Fibroblast of skin of back (primary cell): ENCODE measurements around the gene VPS25.

ENCODE experiments used
- DNase-seq: peaks from one replicate; pipeline ENCODE4 v3.0.0-alpha.2; 2013

VPS25 gene

DNA sequence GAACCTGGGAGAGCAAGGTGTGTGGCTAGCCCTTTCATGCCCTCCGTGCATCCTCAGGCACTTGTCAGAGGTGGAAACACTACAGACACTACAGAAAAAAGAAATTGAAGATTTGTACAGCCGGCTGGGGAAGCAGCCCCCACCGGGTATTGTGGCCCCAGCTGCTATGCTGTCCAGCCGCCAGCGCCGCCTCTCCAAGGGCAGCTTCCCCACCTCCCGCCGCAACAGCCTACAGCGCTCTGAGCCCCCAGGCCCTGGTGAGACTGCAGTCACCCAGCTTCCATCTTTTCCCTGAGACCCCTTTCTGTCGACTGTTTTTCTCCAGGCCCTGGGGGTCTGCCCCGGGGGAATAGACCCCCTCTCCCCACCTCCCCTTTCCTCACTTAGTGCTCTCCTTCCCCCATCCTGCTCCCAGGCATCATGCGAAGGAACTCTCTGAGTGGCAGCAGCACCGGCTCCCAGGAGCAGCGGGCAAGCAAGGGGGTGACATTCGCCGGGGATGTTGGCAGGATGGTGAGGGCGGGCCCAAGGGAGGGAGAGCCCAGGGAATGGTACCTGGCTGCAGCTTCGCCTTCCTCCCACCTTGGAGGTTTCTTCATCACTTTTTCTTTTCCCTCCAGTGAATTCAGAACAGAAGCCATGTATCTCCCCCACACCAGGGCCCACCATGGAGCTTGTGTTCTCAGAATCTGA lies 23.0 kb downstream of the VPS25 start:
- no peak for DNase-seq

GRCh38 chr17:42797067-42798007 lies 24.1 kb downstream of the VPS25 start:
- no peak for DNase-seq

DNA sequence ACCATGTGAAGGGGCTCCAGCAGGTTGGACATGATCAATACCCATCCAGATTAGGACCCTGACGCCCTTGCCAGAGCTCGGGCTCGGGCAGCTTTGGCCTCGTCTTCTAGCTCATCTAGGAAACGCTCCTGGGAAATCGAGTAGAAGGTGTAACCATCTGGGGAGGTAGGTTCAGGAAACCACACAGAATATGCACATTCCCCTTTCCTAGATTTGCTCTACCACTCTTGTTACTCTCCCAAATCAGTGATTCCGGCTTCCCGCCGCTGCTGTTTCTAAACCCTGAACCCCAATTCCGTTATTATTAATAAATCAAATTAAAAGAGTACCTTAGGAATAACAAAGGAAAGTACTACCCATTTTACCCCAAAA lies 24.7 kb downstream of the VPS25 start:
- DNase-seq: no peak

GRCh38 chr17:42798383-42799380 lies 25.4 kb downstream of the VPS25 start, which contains the start of the genes CNTD1 and COA3:
Gene CNTD1, plus strand, starts transcription at chr17:42798861. Its CDS starts 207 bp downstream, at chr17:42799068.
Gene COA3, minus strand, starts transcription at chr17:42798704. Its CDS starts 23 bp downstream, at chr17:42798681.
- peak; percentile 90 for DNase-seq

GRCh38 chr17:42803074-42803883 lies 30.0 kb downstream of the VPS25 start:
- DNase-seq: no peak

DNA sequence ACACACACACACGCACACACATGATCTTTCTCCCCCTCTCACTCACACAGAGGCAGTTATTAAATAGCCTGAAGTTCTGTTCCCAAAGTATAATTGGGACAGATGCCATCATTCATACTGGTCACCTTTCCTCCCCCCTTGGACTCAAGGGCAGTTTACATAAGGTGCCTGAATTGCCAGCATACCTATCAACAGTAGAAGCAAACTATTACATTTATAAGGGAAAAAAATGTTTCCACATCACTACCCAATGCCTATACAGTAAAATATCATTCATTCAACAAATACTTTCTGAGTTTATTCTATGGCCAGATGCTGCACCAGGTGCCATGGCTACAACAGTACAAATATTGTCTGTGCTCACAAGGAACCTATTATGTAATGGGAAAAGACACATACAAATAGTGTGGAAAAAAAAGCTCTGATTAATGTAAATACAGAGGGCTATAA lies 31.7 kb downstream of the VPS25 start:
- no peak for DNase-seq

DNA sequence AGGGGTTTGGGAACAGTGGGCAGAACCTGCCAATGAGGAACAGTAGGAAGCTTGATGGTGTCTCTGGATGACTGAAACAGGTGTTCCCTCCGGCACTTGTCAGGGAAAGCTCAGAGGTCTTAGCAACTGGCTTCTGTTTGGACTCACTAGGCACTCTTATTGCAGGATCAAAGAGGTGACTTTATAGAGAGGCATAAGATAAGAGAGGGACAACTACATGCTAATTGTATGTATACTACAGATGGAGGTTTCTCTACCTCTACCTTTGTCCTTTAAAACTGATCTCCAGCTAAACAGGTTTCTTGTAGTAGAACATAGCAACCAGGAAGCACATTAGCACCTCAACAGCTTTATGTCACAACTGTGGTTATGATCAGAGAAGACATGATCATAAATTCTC lies 33.0 kb downstream of the VPS25 start:
- no peak for DNase-seq

- DNase-seq: no peak
Observed at GRCh38 chr17:42809250-42809649, 36.0 kb downstream of the VPS25 start.

DNA sequence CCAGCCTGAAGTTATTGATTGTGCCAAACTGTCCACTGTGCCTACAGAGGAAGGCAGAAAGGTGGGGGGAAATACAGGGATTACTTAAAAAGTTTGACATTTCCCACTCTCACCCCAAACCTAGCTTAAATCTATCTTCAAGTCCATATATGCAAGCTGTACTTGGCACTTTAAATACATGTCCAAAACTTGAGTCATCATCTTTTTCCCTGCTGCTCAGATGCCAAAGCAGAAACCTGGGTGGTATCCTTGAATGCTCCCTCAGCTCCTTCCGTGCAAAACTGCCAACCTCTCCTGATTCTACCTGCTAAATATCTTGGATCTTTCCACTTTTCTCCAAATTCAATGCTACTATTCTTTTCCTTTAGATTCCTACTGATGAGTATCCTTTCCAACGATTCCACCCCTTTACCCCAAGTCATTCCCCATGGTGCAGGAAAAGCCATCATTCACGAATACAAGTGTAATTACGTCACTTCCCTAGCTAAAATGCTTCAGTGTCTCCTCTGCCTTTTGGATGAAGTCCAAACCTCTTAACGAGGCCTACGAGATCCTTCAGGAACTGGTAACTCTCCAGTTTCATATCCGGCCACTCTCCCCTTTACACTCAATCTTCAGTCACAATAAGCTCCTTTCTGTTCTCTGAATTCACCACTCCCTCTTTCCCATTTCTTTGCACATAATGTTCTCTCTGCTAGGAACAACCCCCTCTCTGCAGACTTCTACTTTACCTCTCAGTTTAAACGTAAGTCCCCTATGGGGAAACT lies 41.6 kb downstream of the VPS25 start:
- peak; percentile 16 for DNase-seq

GRCh38 chr17:42817866-42818265 lies 44.6 kb downstream of the VPS25 start:
- peak; percentile 14 for DNase-seq

- no peak for DNase-seq
Observed at GRCh38 chr17:42818379-42818778, 45.1 kb downstream of the VPS25 start.

- DNase-seq: peak; percentile 67
Observed at GRCh38 chr17:42819939-42820535, 46.8 kb downstream of the VPS25 start.

- no peak for DNase-seq
Observed at GRCh38 chr17:42821176-42821575, 47.9 kb downstream of the VPS25 start.

DNA sequence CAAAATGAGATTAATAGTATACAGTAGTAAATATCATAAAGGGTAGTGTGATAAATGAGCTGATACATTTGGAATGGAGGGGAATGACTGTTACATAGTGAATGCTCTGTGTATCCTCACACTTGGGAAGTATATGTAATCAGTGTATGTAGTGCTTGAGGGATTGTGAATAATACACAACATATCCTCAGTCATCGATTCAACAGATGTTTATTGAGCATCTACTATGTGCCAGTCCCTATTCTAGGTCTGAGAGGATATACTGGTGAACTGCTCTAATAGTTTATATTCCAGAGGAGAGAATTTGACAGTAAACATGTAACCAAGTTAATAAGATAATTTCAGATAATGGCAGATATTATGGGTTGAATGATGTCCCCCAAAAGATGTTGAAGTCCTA lies 54.2 kb downstream of the VPS25 start:
- no peak for DNase-seq
